T-helper 1 cell (primary cell): ENCODE data around the gene ZDHHC24.
A peak's percentile ranks its signal among the peaks of the same experiment; 100 is the strongest.
"Not testable (repeated sequence)": the region's sequence is repeated elsewhere in the genome, so short reads cannot be mapped to it uniquely, and the experiment has no call there.

Experiments used
- DNase-seq, 5 donors: peaks; one replicate each; pipeline ENCODE4 v3.0.0-alpha.2; 2012 to 2020
- total RNA-seq, 4 donors: gene quantifications; one replicate each; lab custom pipeline; 2026; lab: John Stamatoyannopoulos, UW

Gene ZDHHC24
- 18.6 to 26.2 (median 22.4) reads per million in 4 donors for total RNA-seq

- peak; percentile 68 to 94 (median 77) for DNase-seq
These were observed at the start of gene ZDHHC24 for GRCh38 chr11:66545701-66546367. Gene ZDHHC24, minus strand, starts transcription at chr11:66546048. Its CDS starts 45 bp downstream, at chr11:66546003.

GRCh38 chr11:66595245-66595904 is 49.5 kb upstream of the ZDHHC24 start:
- DNase-seq: no peak

GRCh38 chr11:66593650-66594049 is 47.8 kb upstream of the ZDHHC24 start:
- no peak for DNase-seq

GRCh38 chr11:66593303-66593635 is 47.4 kb upstream of the ZDHHC24 start:
- DNase-seq: no peak

- peak; percentile 97 to 99 (median 99) for DNase-seq
These were observed 46.8 kb upstream of the ZDHHC24 start, which contains the start of the genes CCDC87 and CCS for GRCh38 chr11:66592457-66593302. Gene CCDC87, minus strand, starts transcription at chr11:66593063. Its CDS starts 48 bp downstream, at chr11:66593015. Gene CCS, plus strand, starts transcription at chr11:66593185. Its CDS starts 77 bp downstream, at chr11:66593262.

- DNase-seq: no peak
These were observed 45.3 kb upstream of the ZDHHC24 start for GRCh38 chr11:66591175-66591574.

- no peak for DNase-seq
These were observed 44.3 kb upstream of the ZDHHC24 start for GRCh38 chr11:66589996-66590675.

GRCh38 chr11:66589315-66589714 is 43.5 kb upstream of the ZDHHC24 start:
- DNase-seq: not testable (repeated sequence)

GRCh38 chr11:66586136-66586535 is 40.3 kb upstream of the ZDHHC24 start:
- no peak for DNase-seq

- not testable (repeated sequence) for DNase-seq
These were observed 39.6 kb upstream of the ZDHHC24 start for GRCh38 chr11:66585447-66585846.

- not testable (repeated sequence) for DNase-seq
These were observed 36.8 kb upstream of the ZDHHC24 start for GRCh38 chr11:66582565-66583147.

- DNase-seq: no peak
These were observed 35.4 kb upstream of the ZDHHC24 start for GRCh38 chr11:66581261-66581660.

- no peak for DNase-seq
These were observed 35.0 kb upstream of the ZDHHC24 start for GRCh38 chr11:66580803-66581202.

- peak; percentile 42 to 74 (median 63) for DNase-seq
These were observed 33.3 kb upstream of the ZDHHC24 start for GRCh38 chr11:66579017-66579606.

GRCh38 chr11:66570850-66571180 is 25.0 kb upstream of the ZDHHC24 start:
- no peak for DNase-seq

GRCh38 chr11:66570079-66570849 is 24.4 kb upstream of the ZDHHC24 start:
- no peak for DNase-seq

- no peak for DNase-seq
These were observed 23.2 kb upstream of the ZDHHC24 start for GRCh38 chr11:66569076-66569475.

GRCh38 chr11:66568124-66568916 is 22.5 kb upstream of the ZDHHC24 start, which contains the start of gene CTSF:
Gene CTSF, minus strand, starts transcription at chr11:66568606. Its CDS starts 120 bp downstream, at chr11:66568486.
- DNase-seq: peak; percentile 47 to 69 (median 52)

GRCh38 chr11:66567787-66568123 is 21.9 kb upstream of the ZDHHC24 start:
- DNase-seq: no peak

- DNase-seq: no peak
These were observed 20.4 kb upstream of the ZDHHC24 start for GRCh38 chr11:66566221-66566620.
